H1 (cell line): ENCODE data around the gene JTB.

ENCODE experiments used
- CTCF ChIP-seq, 3 experiments: IDR thresholded peaks; 1 replicate in 2 of 3; 2 replicates in 1 of 3; pipeline versions ENCODE4 v1.5.1 to v1.6.1; 2011; ENCODE audit warnings: low read length in 3 of 3, mild to moderate bottlenecking in 3 of 3, inconsistent platforms in 2 of 3, low read depth in 1 of 3, moderate library complexity in 1 of 3; ENCODE audit not compliant: insufficient read depth in 1 of 3; ENCODE audit errors: control extremely low read depth in 1 of 3
- GABPA ChIP-seq: IDR thresholded peaks from 2 replicates; pipeline ENCODE4 v1.6.1; 2011; ENCODE audit warnings: mild to moderate bottlenecking, low read length, moderate library complexity, borderline replicate concordance; ENCODE audit not compliant: insufficient read depth
- RBBP5 ChIP-seq: IDR thresholded peaks from 2 replicates; pipeline ENCODE4 v1.7.1; 2012; ENCODE audit warnings: low read depth, mild to moderate bottlenecking, inconsistent platforms, low read length, moderate library complexity, borderline replicate concordance

GRCh38 chr1:153958961-153959260 is 18.6 kb downstream of the JTB start:
- TF ChIP-seq GABPA: no peak
- TF ChIP-seq CTCF (IDR thresholded peaks at IDR 0.05; ENCODE audit: control extremely low read depth in 1 of 3, insufficient read depth in 1 of 3, low read depth in 1 of 3, low read length in 3 of 3): no peak
- no peak for TF ChIP-seq RBBP5
